HG02610 (cell line): ENCODE data around the gene FABP2.
"Not testable (repeated sequence)": the region's sequence is repeated elsewhere in the genome, so short reads cannot be mapped to it uniquely, and the experiment has no call there.

Experiments
- ATAC-seq: cut with Tn5 transposase; IDR thresholded peaks from one replicate; pipeline ENCODE4 v1.9.1; 2021; ENCODE audit warnings: mild to moderate bottlenecking, moderate library complexity; ENCODE audit not compliant: unreplicated experiment

FABP2 gene

DNA sequence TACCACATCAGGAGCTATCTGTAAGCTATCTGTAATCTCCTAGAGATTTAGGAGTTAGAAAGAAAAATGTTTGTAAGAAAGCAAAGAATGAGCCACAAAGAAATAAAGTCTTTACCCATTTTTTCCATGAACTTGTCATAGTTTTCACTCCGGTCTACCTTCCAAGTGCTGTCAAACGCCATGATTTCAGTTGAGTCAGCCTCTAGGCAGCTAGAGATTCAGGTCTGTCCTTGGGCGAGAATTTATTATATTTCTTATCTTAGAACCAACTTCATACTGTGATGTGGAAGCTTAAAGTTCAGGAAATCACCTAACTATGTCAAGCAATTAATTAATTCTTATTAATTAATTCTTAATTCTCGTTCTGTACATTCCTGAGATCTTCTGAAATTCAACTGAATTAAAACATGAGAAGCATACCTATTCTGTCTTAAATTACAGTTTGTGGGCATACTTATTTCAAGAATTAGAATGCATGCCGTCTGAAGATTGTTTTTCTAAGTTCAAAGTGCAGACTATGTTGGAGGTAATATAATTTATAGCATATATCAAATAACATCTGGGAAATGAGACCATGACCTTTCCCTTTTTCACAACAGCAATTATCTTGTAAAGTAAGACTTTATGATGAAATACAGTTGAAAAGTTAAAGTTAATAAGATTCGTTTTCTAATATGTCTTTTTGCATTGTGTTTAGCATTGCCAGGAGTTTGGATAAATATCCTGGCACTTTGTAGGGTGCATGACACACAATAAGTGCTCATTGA, at the start of gene FABP2:
Gene FABP2, minus strand, starts transcription at position 218 of the 767 bp plus-strand sequence. Its CDS starts 36 bp downstream, at position 182.
- no peak for ATAC-seq

- ATAC-seq = not testable (repeated sequence)
Observed at GRCh38 chr4:119370951-119371683, 49.2 kb upstream of the FABP2 start.

GRCh38 chr4:119370392-119370791, 48.5 kb upstream of the FABP2 start:
- ATAC-seq = peak; percentile 100

- not testable (repeated sequence) for ATAC-seq
Observed at GRCh38 chr4:119366802-119367201, 44.9 kb upstream of the FABP2 start.

- ATAC-seq = not testable (repeated sequence)
Observed at GRCh38 chr4:119364203-119364602, 42.3 kb upstream of the FABP2 start.

- not testable (repeated sequence) for ATAC-seq
Observed at GRCh38 chr4:119363372-119363771, 41.4 kb upstream of the FABP2 start.

- not testable (repeated sequence) for ATAC-seq
Observed at GRCh38 chr4:119362413-119362812, 40.5 kb upstream of the FABP2 start.

DNA sequence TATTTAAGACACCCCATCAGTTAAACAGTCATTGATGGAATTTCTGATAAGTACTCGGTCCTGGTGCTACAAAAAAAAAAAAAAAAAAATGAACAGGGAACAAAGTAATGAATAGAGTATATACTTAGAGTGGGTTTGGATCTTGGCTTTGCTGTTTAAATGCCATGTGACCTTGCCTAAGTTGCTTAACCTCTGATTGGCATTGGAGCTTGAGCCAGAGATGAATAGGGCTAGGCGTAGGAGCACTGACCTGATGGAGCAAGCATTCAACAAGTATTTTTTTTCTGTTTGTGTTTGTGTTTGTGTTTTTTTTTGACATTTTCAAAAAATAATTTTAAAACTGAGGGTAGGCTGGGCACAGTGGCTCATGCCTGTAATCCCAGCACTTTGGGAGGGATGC, 37.9 kb upstream of the FABP2 start:
- ATAC-seq = not testable (repeated sequence)

DNA sequence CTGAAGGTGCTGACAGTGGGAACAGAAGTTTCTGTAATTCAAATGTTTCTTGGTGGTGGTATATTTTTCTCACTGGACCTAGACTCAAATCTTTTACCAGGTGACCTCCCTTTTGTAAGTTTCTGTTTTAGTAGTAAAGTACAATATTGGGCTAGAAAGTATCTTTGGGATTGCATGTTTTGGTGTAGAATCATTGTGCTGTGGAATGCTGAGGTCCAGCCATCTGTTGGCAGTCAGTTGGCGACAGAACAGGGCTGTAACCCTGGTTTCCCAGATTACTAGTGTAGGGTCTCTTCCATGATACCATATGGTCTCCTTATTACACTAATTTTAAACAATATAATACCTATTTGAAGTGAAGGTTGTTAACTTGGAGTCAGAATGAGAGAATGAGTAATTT, 34.9 kb upstream of the FABP2 start:
- ATAC-seq = not testable (repeated sequence)

DNA sequence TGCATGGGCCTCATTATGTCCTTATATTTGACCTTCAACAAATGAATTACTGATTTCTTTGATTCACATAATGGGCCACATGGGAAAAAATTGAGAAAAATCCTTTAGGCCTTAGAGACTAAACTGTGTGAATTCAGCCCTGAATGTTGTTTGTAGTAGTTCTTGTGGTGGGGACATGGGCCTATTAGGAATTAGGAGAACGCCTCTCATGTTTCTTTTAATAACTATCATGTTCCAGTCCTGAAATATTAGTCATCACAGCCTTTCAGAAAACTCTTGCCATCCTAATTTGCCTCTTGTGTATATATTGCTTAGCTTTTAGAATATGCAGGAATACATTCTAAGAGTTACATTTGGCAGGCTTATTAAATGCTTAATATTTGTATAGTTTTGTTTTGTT, 34.1 kb upstream of the FABP2 start:
- not testable (repeated sequence) for ATAC-seq

- not testable (repeated sequence) for ATAC-seq
Observed at GRCh38 chr4:119353364-119353763, 31.4 kb upstream of the FABP2 start.

GRCh38 chr4:119348169-119348568, 26.2 kb upstream of the FABP2 start:
- ATAC-seq = not testable (repeated sequence)

- not testable (repeated sequence) for ATAC-seq
Observed at GRCh38 chr4:119343293-119343692, 21.4 kb upstream of the FABP2 start.

- not testable (repeated sequence) for ATAC-seq
Observed at GRCh38 chr4:119339895-119340294, 18.0 kb upstream of the FABP2 start.

GRCh38 chr4:119337010-119337409, 15.1 kb upstream of the FABP2 start:
- ATAC-seq = no peak

GRCh38 chr4:119336332-119336979, 14.5 kb upstream of the FABP2 start:
- ATAC-seq = not testable (repeated sequence)

DNA sequence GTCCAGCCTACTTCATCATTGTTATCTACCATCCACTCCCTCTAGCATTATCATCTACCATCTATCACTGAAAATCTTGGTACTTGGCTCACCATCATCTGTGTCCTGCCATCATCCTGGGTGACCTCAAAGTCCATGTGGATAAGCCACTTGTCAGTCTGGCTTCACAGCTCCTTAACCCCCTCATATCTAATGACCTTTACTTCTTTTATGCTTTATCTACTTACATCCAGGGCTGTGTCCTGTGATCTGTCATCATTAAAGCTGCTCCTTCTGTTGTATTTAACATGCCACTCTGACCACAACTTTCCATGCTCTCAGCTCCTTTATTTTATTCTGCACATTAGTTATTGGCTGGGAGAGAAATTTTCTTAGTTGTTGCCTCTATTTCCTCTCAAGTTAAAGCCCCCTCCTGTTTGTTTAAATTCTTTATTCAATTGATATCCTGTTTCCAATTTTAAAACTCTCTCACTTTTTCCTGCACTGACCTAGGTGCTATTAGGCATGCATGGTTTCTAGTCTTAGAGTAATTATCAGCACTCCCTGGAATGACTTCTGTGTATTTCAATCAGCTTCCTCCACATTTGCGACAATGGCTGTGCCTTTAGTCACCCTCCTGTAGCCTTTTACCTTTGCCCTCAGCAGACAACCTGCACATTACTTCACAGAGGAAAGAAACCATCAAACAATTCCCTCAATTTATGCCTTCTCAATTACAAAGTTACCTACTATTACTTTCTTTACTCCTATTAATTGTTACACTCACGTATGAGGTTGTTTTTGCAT, 8.1 kb upstream of the FABP2 start:
- ATAC-seq = no peak

DNA sequence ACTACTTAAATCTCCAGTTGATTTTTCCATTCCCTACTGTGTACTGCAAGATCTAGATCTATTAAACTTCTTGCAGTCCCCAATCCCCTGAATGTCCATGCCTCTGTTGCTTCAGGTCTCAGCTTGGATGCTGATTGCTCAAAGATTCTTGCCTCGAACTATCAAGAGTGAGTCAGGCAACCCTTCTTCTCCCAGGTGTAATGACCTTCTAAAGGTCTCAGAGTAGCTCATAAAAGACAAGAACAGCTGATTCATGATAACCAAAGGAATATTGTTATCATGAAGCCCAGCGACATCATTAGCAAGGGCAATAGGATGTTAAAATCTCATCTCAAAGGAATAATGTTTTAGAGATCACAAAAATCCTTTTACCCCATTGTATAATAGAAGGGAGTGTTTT, 6.8 kb upstream of the FABP2 start:
- no peak for ATAC-seq

- ATAC-seq = no peak
Observed at GRCh38 chr4:119317990-119318389, 3.9 kb downstream of the FABP2 start.

DNA sequence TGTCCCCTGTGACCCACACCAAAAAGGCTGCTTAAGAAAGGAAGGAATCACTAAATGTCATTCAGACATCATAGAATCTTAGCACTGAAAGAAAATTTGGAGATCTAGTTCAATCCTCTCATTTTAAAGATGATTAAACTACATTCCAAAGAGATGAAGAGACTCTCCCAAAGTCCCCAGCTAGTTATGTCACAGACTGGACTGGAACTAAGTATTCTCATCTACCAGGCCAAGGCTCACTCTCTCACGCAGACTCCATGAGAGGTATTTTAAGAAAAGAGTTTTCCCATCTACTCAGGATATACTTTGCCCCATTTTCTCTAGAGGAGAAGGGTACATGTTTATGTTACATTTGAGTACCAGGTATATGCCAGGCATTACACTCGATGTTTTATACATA, 6.9 kb downstream of the FABP2 start:
- no peak for ATAC-seq

GRCh38 chr4:119314356-119314755, 7.6 kb downstream of the FABP2 start:
- no peak for ATAC-seq
